Tibial artery (tissue), 4 donors: ENCODE measurements around the gene WDR86.
A peak's percentile ranks its signal among the peaks of the same experiment; 100 is the strongest.

Source experiments
- DNase-seq, 2 donors: peaks; one replicate each; pipeline ENCODE4 v3.0.0-alpha.2; 2019
- H3K27ac ChIP-seq, 2 donors: fragments of 200-600 bp; sonication (generic) in 1 of 2; 1 replicate in 1 of 2; 2 replicates in 1 of 2; pipeline ENCODE4 v1.5.1; 2018 to 2019; ENCODE audit warnings: mild to moderate bottlenecking in 1 of 2
- H3K27me3 ChIP-seq, 2 donors: fragments of 200-600 bp; sonication (generic) in 1 of 2; one replicate each; pipeline versions ENCODE4 v1.5.1 to v1.6.0; 2016 to 2019
- H3K36me3 ChIP-seq, 3 donors: fragments of 200-600 bp; sonication (generic) in 2 of 3; one replicate each; pipeline ENCODE4 v1.5.1; 2016 to 2019; ENCODE audit warnings: mild to moderate bottlenecking in 2 of 3
- H3K4me1 ChIP-seq, 4 donors: fragments of 200-600 bp; sonication (generic) in 2 of 4; 1 replicate in 3 of 4; 2 replicates in 1 of 4; pipeline ENCODE4 v1.5.1; 2016 to 2019
- H3K4me3 ChIP-seq, 2 donors: fragments of 200-600 bp; sonication (generic) in 1 of 2; 1 replicate in 1 of 2; 2 replicates in 1 of 2; pipeline ENCODE4 v1.5.1; 2018 to 2019; ENCODE audit warnings: mild to moderate bottlenecking in 2 of 2
- H3K9me3 ChIP-seq, 3 donors: fragments of 200-600 bp; sonication (generic) in 1 of 3; one replicate each; pipeline ENCODE4 v1.5.1; 2016 to 2019
- CTCF ChIP-seq, 2 experiments: fragments of 200-600 bp in 1 of 2; fragments of 450-650 bp in 1 of 2; IDR thresholded peaks; one replicate each; pipeline ENCODE4 v1.5.1; 2017 to 2019; ENCODE audit warnings: antibody characterized with exemption in 2 of 2, mild to moderate bottlenecking in 1 of 2, moderate library complexity in 1 of 2
- intact Hi-C: fragments of 100-400 bp; cut with DNase I; formaldehyde crosslinking; loops from one replicate; pipeline ENCODE4 v1.15.0; 2023; ENCODE audit warnings: low total_unique reads

Gene WDR86

DNA sequence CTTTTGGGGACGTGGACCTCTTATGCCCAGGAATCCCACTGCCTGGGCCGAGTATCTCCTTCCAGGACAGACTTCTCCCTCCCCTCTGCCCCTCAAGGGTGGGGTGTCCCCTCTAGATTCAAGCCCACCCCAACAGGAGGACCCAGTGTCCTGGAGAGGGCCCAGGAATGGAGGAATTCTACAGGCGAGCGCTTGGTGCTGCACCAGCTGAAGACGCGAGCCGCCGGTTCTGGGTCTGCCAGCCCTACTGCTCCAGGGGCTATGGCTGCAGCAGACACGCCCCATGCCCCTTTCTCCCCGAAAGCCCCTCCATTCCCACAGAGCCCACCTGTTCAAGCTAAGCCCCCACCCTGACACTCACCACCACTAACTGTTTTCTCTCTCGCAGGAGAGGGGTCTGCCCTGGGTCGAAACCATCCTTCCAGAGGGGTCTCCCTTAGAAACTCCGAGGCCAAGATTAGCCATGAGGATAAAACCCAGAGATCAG is 21.5 kb upstream of the WDR86 start:
- no peak for TF ChIP-seq CTCF (IDR thresholded peaks at IDR 0.05)
- Histone ChIP-seq H3K9me3 (no peaks in the 10 kb centered on the region), H3K27me3 (no peaks in the 10 kb centered on the region), H3K4me3 (no peak overlapping the region), H3K36me3 (no peaks in the 10 kb centered on the region), H3K27ac (no peak overlapping the region), H3K4me1 (peaks cover 0 to 62% (median 53%) of the 10 kb centered on the region in 4 donors)
- no peak for DNase-seq
- intact Hi-C loops: no loop called here

GRCh38 chr7:151430391-151431205 is 20.8 kb upstream of the WDR86 start:
- intact Hi-C loops: no loop called here
- no peak overlapping the region for H3K27ac ChIP-seq
- H3K9me3 ChIP-seq: no peaks in the 10 kb centered on the region
- H3K4me3 ChIP-seq: no peak overlapping the region
- H3K36me3 ChIP-seq: no peaks in the 10 kb centered on the region
- H3K4me1 ChIP-seq: peaks cover 0 to 61% (median 53%) of the 10 kb centered on the region in 4 donors
- no peak for DNase-seq
- TF ChIP-seq CTCF (IDR thresholded peaks at IDR 0.05): no peak
- no peaks in the 10 kb centered on the region for H3K27me3 ChIP-seq

DNA sequence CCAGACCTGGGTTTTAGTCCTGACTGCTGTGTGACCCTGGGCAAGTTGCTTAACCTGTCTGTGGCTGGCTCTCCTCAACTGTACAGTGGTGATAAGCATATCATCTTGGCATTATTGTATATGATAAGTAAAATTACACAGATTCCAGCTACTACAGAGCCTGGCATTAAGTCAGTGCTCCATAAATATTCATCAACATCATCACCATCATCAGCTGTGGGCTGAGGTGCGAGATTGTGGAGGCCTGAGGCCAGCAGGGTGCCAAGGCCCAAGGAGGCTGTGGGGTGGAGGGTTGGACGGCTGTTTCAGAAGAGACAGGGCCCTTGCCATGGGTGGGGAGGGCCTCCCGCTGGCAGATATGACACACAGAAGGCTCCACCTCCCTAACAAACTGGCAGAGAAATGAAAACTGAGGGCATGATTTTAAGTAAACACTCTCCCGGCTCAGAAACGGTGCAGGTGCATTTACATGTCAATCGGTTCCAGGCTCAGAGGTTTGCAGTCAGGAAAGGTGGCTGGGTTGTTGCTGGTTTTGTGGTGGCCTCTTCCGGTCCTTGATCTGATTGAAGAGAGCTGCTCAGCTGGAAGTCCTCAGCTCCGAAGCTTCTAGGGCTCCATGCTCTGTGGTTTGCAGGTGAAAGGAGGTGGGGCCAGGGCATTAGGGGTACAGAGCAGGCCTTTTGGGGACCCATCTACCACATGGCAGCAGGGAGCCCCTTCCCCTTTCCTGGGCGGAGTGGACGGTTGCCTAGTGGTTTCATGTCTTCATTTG is 19.9 kb upstream of the WDR86 start:
- peak overlapping the region; percentile 82 to 86 for H3K27ac ChIP-seq
- intact Hi-C loops: no loop called here
- no peaks in the 10 kb centered on the region for H3K27me3 ChIP-seq
- DNase-seq: no peak
- no peak for TF ChIP-seq CTCF (IDR thresholded peaks at IDR 0.05)
- H3K4me1 ChIP-seq: peaks cover 0 to 57% (median 48%) of the 10 kb centered on the region in 4 donors
- no peaks in the 10 kb centered on the region for H3K36me3 ChIP-seq
- no peak overlapping the region for H3K4me3 ChIP-seq
- H3K9me3 ChIP-seq: no peaks in the 10 kb centered on the region

DNA sequence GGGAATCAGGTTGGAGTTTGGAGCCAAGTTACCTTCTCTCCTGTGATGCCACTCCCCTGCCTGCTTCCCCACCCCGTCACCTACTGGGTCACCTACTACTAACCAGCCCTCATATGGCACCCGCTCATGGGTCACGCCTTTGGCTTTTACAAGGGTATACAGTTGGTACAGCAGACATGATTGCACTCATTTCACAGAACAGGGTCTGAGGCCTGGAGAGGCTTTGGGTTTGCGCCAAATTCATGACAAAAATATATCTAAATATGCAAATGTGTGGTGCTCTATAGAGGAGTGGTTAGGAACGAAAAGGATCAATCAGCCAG is 19.4 kb upstream of the WDR86 start:
- no peaks in the 10 kb centered on the region for H3K27me3 ChIP-seq
- H3K4me1 ChIP-seq: peaks cover 0 to 57% (median 48%) of the 10 kb centered on the region in 4 donors
- no peaks in the 10 kb centered on the region for H3K9me3 ChIP-seq
- no peak for TF ChIP-seq CTCF (IDR thresholded peaks at IDR 0.05)
- no peak overlapping the region for H3K4me3 ChIP-seq
- no peak for DNase-seq
- intact Hi-C loops: no loop called here
- H3K36me3 ChIP-seq: no peaks in the 10 kb centered on the region
- H3K27ac ChIP-seq: peak overlapping the region; percentile 82 to 86

- peak overlapping the region; percentile 82 to 86 for H3K27ac ChIP-seq
- intact Hi-C loops: no loop called here
- no peaks in the 10 kb centered on the region for H3K36me3 ChIP-seq
- no peak for TF ChIP-seq CTCF (IDR thresholded peaks at IDR 0.05)
- DNase-seq: peak in 1 of 2 donors; percentile 64
- H3K27me3 ChIP-seq: no peaks in the 10 kb centered on the region
- H3K9me3 ChIP-seq: no peaks in the 10 kb centered on the region
- H3K4me1 ChIP-seq: peaks cover 0 to 54% (median 48%) of the 10 kb centered on the region in 4 donors
- no peak overlapping the region for H3K4me3 ChIP-seq
Observed at GRCh38 chr7:151428378-151429236, 18.8 kb upstream of the WDR86 start.
